GM23248 (cell line): ENCODE data around the gene LRRC63.

Experiments
- EZH2 ChIP-seq: fragments of 200-600 bp; sonication (generic); IDR thresholded peaks from 2 replicates; pipeline ENCODE4 v1.6.1; 2018; ENCODE audit warnings: antibody characterized with exemption, mild to moderate bottlenecking; ENCODE audit not compliant: insufficient read depth, poor library complexity, severe bottlenecking
- EZH2phosphoT487 ChIP-seq: fragments of 200-600 bp; sonication (generic); IDR thresholded peaks from 2 replicates; pipeline ENCODE4 v1.6.1; 2018; ENCODE audit warnings: antibody characterized with exemption, moderate library complexity, mild to moderate bottlenecking, low read depth; ENCODE audit not compliant: insufficient read depth

- TF ChIP-seq EZH2, result no peak
- no peak for TF ChIP-seq EZH2phosphoT487
Measured at GRCh38 chr13:46293436-46293835, 81.7 kb downstream of the LRRC63 start.
